Gastrocnemius medialis (tissue), 4 donors: ENCODE data around the gene TFPI. TPM values are rescaled to one million over a fixed set of nuclear protein-coding genes. Genes with fewer than 3 reads are reported as not detected.

Experiments
- ATAC-seq, 2 donors: fragments of 150-250 bp; one replicate each; pipeline ENCODE4 v1.9.1; 2016
- DNase-seq, 2 donors: peaks; one replicate each; pipeline ENCODE4 v3.0.0-alpha.2; 2019
- H3K27ac ChIP-seq, 4 donors: fragments of 200-600 bp; sonication (generic); 1 replicate in 1 of 4; 2 replicates in 3 of 4; pipeline ENCODE4 v1.5.1; 2016 to 2018; ENCODE audit warnings: mild to moderate bottlenecking in 2 of 4, moderate library complexity in 1 of 4
- H3K27me3 ChIP-seq, 3 donors: fragments of 200-600 bp; sonication (generic) in 2 of 3; 1 replicate in 1 of 3; 2 replicates in 2 of 3; pipeline versions ENCODE4 v1.5.1 to v1.6.0; 2016 to 2019; ENCODE audit warnings: mild to moderate bottlenecking in 1 of 3, moderate library complexity in 1 of 3
- H3K36me3 ChIP-seq, 2 donors: fragments of 200-600 bp; sonication (generic) in 1 of 2; one replicate each; pipeline ENCODE4 v1.5.1; 2017 to 2018
- H3K4me1 ChIP-seq, 2 donors: fragments of 200-600 bp; sonication (generic) in 1 of 2; one replicate each; pipeline ENCODE4 v1.5.1; 2016 to 2017; ENCODE audit warnings: mild to moderate bottlenecking in 2 of 2
- H3K4me3 ChIP-seq, 4 donors: fragments of 200-600 bp; sonication (generic) in 3 of 4; 1 replicate in 1 of 4; 2 replicates in 3 of 4; pipeline ENCODE4 v1.5.1; 2016 to 2019; ENCODE audit warnings: mild to moderate bottlenecking in 2 of 4
- H3K9me3 ChIP-seq, 3 donors: fragments of 200-600 bp; sonication (generic) in 2 of 3; 1 replicate in 1 of 3; 2 replicates in 2 of 3; pipeline ENCODE4 v1.5.1; 2016 to 2019
- CTCF ChIP-seq, 5 experiments: fragments of 450-650 bp in 3 of 5; fragments of 200-600 bp in 2 of 5; sonication (generic) in 2 of 5; IDR thresholded peaks in 4 of 5; conservative IDR thresholded peaks in 1 of 5; 1 replicate in 4 of 5; 2 replicates in 1 of 5; pipeline ENCODE4 v1.5.1; 2016 to 2019; ENCODE audit warnings: antibody characterized with exemption in 5 of 5, mild to moderate bottlenecking in 3 of 5, moderate library complexity in 3 of 5
- POLR2A ChIP-seq, 2 donors: fragments of 450-650 bp; IDR thresholded peaks; one replicate each; pipeline ENCODE4 v1.6.1; 2017; ENCODE audit warnings: antibody characterized with exemption in 2 of 2, mild to moderate bottlenecking in 2 of 2, moderate library complexity in 2 of 2
- in situ Hi-C, 4 donors: fragments of 200-750 bp; cut with MboI; loops; one replicate each; pipeline versions ENCODE4 v1.15.0 to v1.8.0; 2017; ENCODE audit warnings: low sequenced_read_pairs in 4 of 4
- intact Hi-C: fragments of 100-400 bp; cut with DNase I; formaldehyde crosslinking; loops from one replicate; pipeline ENCODE4 v1.15.1; 2023; ENCODE audit warnings: low total_unique reads
- total RNA-seq, 4 donors: library from RNA; depleted of rRNA; stranded (reverse); fragments of >200 nt; gene quantifications; one replicate each; pipeline versions ENCODE4 v1.1.0 to v1.2.3, GENCODE V29; 2016

The TFPI gene
- total RNA-seq, 4 donors from 2014 or later: 30.7 to 91.5 (median 54.7) TPM

DNA sequence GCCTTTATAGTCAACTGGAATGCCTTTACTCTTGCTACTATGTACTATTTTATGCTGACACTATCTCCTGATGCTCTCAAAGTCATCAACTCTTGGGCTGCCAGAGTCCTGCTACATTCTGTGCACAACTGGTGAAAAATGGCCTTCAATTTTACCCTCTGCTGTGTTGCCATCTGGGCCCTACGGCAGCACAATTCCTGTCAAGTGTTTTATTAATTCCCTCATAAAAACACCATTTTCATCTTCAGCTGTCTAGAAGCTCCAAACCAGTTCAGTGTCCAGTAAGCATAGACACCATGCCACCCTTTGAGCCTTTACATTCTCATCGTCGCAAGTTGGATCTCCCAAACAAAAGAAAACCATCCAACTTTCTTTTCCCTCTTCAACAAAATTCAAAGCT lies 132.7 kb downstream of the TFPI start:
- no peaks in the 10 kb centered on the region for H3K4me1 ChIP-seq
- DNase-seq (no peak), ATAC-seq (no peak)
- H3K4me3 ChIP-seq: no peak overlapping the region
- no peaks in the 10 kb centered on the region for H3K27me3 ChIP-seq
- TF ChIP-seq POLR2A (IDR thresholded peaks at IDR 0.05) (no peak), CTCF (IDR thresholded peaks at IDR 0.05 in 4 of 5, conservative IDR thresholded peaks at IDR 0.05 in 1 of 5) (no peak)
- H3K36me3 ChIP-seq: no peaks in the 10 kb centered on the region
- H3K27ac ChIP-seq: no peak overlapping the region
- no peaks in the 10 kb centered on the region for H3K9me3 ChIP-seq
- in situ Hi-C loops (no loop called here), intact Hi-C loops (no loop called here)

DNA sequence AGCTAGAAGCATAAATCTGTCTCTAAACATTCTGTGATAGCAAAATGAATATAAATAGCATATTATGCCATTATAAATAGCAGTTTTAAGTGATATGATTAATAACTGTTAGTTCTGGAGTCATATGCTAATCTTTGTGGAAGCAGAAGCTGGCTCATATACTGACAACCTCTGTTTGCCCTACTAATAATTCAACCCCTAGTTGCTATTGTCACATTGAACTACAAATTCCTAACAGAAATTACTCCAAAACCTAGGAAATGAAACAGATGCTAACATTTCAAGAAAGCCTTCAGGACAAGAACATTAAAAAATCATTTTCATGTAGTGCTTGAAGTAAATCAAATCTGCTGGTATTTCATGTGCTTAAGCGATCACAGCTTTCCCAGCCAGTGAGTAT lies 134.4 kb downstream of the TFPI start:
- Histone ChIP-seq H3K4me1 (no peaks in the 10 kb centered on the region), H3K36me3 (no peaks in the 10 kb centered on the region), H3K4me3 (no peak overlapping the region), H3K27ac (no peak overlapping the region), H3K27me3 (no peaks in the 10 kb centered on the region), H3K9me3 (no peaks in the 10 kb centered on the region)
- ATAC-seq (no peak), DNase-seq (no peak)
- intact Hi-C loops: no loop called here
- no peak for TF ChIP-seq POLR2A (IDR thresholded peaks at IDR 0.05)
- TF ChIP-seq CTCF (IDR thresholded peaks at IDR 0.05 in 4 of 5, conservative IDR thresholded peaks at IDR 0.05 in 1 of 5): no peak
- in situ Hi-C loops: no loop called here

- TF ChIP-seq CTCF (IDR thresholded peaks at IDR 0.05 in 4 of 5, conservative IDR thresholded peaks at IDR 0.05 in 1 of 5) (no peak), POLR2A (IDR thresholded peaks at IDR 0.05) (no peak)
- Histone ChIP-seq H3K36me3 (no peaks in the 10 kb centered on the region), H3K4me1 (no peaks in the 10 kb centered on the region), H3K4me3 (no peak overlapping the region), H3K27ac (no peak overlapping the region), H3K9me3 (no peaks in the 10 kb centered on the region), H3K27me3 (no peaks in the 10 kb centered on the region)
- in situ Hi-C loops (no loop called here), intact Hi-C loops (no loop called here)
- DNase-seq (no peak), ATAC-seq (no peak)
Observed at GRCh38 chr2:187415449-187415848, 138.8 kb downstream of the TFPI start.

Other genes starting within 250 kb of the TFPI start
- gene CALCRL, start 106.2 kb downstream of the TFPI start, total RNA-seq: 10 to 100 TPM in 2 of 4 donors, 1 to 10 TPM in 2; 7.9 to 15.7 (median 11.6) TPM